Upper lobe of left lung (tissue), 6 donors: ENCODE data around the gene ULBP1. TPM values are rescaled to one million over a fixed set of nuclear protein-coding genes. Genes with fewer than 3 reads are reported as not detected.
A peak's percentile ranks its signal among the peaks of the same experiment; 100 is the strongest.
"Not testable (repeated sequence)": the region's sequence is repeated elsewhere in the genome, so short reads cannot be mapped to it uniquely, and the experiment has no call there.

ENCODE experiments used
- ATAC-seq, 2 donors: fragments of 200-7000 bp; cut with Tn5 transposase; one replicate each; pipeline ENCODE4 v1.9.1; 2022; ENCODE audit warnings: mild to moderate bottlenecking in 2 of 2, moderate library complexity in 2 of 2; ENCODE audit not compliant: low FRiP score in 2 of 2
- DNase-seq, 2 donors: peaks; one replicate each; pipeline ENCODE4 v3.0.0-alpha.2; 2019 to 2020
- H3K27ac ChIP-seq, 4 donors: fragments of 200-600 bp; sonication (generic); one replicate each; pipeline ENCODE4 v1.5.1; 2016 to 2019
- H3K27me3 ChIP-seq, 4 donors: fragments of 200-600 bp; sonication (generic); one replicate each; pipeline ENCODE4 v1.5.1; 2017 to 2019
- H3K36me3 ChIP-seq, 4 donors: fragments of 200-600 bp; sonication (generic); one replicate each; pipeline ENCODE4 v1.5.1; 2016 to 2019
- H3K4me1 ChIP-seq, 4 donors: fragments of 200-600 bp; sonication (generic); one replicate each; pipeline ENCODE4 v1.5.1; 2018 to 2019
- H3K4me3 ChIP-seq, 4 donors: fragments of 200-600 bp; sonication (generic); one replicate each; pipeline ENCODE4 v1.5.1; 2017 to 2019; ENCODE audit warnings: mild to moderate bottlenecking in 2 of 4, moderate library complexity in 1 of 4
- H3K9me3 ChIP-seq, 4 donors: fragments of 200-600 bp; sonication (generic); one replicate each; pipeline ENCODE4 v1.5.1; 2018 to 2019
- EP300 ChIP-seq, 4 donors: sonication (generic); formaldehyde crosslinking; IDR thresholded peaks; one replicate each; pipeline ENCODE4 v1.5.1; 2017; ENCODE audit warnings: antibody characterized with exemption in 4 of 4, control low read depth in 2 of 4
- POLR2A ChIP-seq, 4 donors: fragments of 450-650 bp; IDR thresholded peaks; one replicate each; pipeline ENCODE4 v1.5.1; 2016 to 2017; ENCODE audit warnings: antibody characterized with exemption in 4 of 4, mild to moderate bottlenecking in 2 of 4
- POLR2AphosphoS5 ChIP-seq, 2 donors: sonication (generic); formaldehyde crosslinking; IDR thresholded peaks; one replicate each; pipeline ENCODE4 v1.5.1; 2017; ENCODE audit warnings: antibody characterized with exemption in 2 of 2
- WGBS, 2 donors: methylation state at CpG; one replicate each; pipeline ENCODE4 v1.1.5; 2017 to 2018; 5-methylcytosine and 5-hydroxymethylcytosine counted together
- total RNA-seq, 6 donors: library from RNA; depleted of rRNA in 4 of 6; stranded (reverse); fragments of >200 nt in 4 of 6; gene quantifications; one replicate each; pipeline versions ENCODE4 v1.1.0 to v1.2.1, GENCODE V29; 2016 to 2021
- TF ChIP-seq, protein P1 (sequence below), 6 experiments: fragments of 450-650 bp in 4 of 6; fragments of 200-600 bp in 2 of 6; sonication (generic) in 2 of 6; IDR thresholded peaks; one replicate each; pipeline ENCODE4 v1.5.1; 2016 to 2019; ENCODE audit warnings: antibody characterized with exemption in 6 of 6
- donor health status: DM: no; HTN: no; CAD: no; lungs with moderate emphysema.
- donor health status: DM: no; HTN: yes; CAD: no; lungs with severe emphysema.

Gene ULBP1
- total RNA-seq, 6 donors from 2014 or later = under 0.01 to 1.6 (median 0.80) TPM

DNA sequence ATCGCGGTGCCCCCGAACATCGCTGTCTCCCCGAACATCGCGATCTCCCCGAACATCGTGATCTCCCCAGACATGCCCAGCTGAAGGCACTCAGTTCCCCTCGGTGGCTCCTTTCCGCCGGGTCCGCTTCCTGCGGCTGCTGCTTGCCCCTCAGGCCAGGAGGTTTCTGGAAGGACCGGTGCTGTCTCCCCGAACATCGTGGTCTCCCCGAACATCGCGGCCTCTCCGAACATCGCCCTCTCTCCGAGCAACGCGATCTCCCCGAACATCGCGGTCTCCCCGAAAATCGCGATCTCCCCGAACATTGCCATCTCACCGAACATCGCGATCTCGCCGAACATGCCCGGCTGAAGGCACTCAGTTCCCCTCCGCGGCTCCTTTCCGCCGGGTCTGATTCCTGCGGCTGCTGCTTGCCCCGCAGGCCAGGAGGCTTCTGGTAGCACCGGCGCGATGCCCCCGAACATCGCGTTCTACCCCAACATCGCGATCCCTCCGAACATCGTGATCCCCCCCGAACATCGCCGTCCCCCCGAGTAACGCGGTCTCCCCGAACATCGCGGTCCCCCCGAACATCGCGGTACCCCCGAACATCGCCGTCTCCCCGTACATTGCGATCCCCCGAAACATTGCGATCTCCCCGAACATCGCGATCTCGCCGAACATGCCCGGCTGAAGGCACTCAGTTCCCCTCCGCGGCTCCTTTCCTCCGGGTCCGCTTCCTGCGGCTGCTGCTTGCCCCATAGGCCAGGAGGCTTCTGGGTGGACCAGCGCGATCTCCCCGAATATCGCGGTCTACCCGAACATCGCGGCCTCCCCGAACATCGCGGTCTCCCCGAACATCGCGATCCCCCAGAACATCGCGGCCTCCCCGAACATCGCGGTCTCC, 808 bp downstream of the ULBP1 start:
- Histone ChIP-seq H3K27me3 (peaks cover 0 to 26% (median 13%) of the 10 kb centered on the region in 4 donors), H3K4me3 (peak overlapping the region; percentile 23 to 60 (median 54)), H3K27ac (peak overlapping the region in 3 of 4 donors; percentile 1 to 55 (median 30)), H3K4me1 (peaks cover 22 to 28% (median 25%) of the 10 kb centered on the region in 4 donors), H3K9me3 (no peaks in the 10 kb centered on the region), H3K36me3 (no peaks in the 10 kb centered on the region)
- ATAC-seq (peak in 1 of 2 donors; percentile 2), DNase-seq (peak in 1 of 2 donors; percentile 64)
- WGBS, 2 donors = 2 to 4% methylated on average over 29 to 91 of the region's 103 CpGs
- TF ChIP-seq EP300 (IDR thresholded peaks at IDR 0.05) (no peak), POLR2AphosphoS5 (IDR thresholded peaks at IDR 0.05) (no peak), POLR2A (IDR thresholded peaks at IDR 0.05) (no peak)
- TF ChIP-seq, protein P1, sequence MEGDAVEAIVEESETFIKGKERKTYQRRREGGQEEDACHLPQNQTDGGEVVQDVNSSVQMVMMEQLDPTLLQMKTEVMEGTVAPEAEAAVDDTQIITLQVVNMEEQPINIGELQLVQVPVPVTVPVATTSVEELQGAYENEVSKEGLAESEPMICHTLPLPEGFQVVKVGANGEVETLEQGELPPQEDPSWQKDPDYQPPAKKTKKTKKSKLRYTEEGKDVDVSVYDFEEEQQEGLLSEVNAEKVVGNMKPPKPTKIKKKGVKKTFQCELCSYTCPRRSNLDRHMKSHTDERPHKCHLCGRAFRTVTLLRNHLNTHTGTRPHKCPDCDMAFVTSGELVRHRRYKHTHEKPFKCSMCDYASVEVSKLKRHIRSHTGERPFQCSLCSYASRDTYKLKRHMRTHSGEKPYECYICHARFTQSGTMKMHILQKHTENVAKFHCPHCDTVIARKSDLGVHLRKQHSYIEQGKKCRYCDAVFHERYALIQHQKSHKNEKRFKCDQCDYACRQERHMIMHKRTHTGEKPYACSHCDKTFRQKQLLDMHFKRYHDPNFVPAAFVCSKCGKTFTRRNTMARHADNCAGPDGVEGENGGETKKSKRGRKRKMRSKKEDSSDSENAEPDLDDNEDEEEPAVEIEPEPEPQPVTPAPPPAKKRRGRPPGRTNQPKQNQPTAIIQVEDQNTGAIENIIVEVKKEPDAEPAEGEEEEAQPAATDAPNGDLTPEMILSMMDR (IDR thresholded peaks at IDR 0.05) = no peak

DNA sequence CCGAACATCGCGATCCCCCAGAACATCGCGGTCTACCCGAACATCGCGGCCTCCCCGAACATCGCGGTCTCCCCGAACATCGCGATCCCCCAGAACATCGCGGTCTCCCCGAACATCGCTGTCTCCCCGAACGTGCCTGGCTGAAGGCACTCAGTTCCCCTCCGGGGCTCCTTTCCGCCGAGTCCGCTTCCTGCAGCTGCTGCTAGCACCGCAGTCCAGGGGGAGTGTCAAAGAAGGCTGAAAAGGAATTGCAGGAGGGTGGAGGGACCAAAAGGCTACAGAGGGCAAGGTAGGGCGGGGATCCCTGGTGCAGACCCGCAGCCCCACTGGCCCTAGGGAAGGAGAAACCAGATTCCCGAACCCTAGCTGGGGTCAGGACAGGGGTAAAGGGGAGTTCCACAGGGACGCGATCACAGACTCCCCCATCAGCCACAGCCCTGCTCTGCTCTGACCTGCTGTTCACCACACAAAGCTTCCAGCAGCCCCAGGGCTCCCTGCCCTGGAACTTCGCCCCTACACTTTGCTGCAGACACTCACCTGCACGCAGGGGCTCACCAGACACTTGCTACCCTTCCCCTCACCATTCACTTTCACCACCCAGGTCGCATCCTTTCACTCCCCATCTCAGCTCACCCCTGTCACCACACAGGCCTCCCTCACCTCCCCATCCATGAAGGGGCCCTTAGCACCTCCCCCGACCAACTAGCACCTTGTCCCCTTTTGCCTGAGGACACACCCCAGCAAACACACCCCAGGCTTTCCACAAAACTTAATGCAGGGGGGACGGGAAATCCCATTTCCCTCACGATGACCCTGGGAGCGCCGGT, 1.7 kb downstream of the ULBP1 start:
- TF ChIP-seq POLR2A (IDR thresholded peaks at IDR 0.05) = no peak
- no peak for TF ChIP-seq POLR2AphosphoS5 (IDR thresholded peaks at IDR 0.05)
- TF ChIP-seq, protein P1 (IDR thresholded peaks at IDR 0.05) = no peak
- Histone ChIP-seq H3K4me3 (peak overlapping the region in 3 of 4 donors; percentile 48 to 60 (median 59)), H3K27ac (no peak overlapping the region), H3K27me3 (peaks cover 0 to 26% (median 13%) of the 10 kb centered on the region in 4 donors), H3K4me1 (peaks cover 22 to 28% (median 25%) of the 10 kb centered on the region in 4 donors), H3K36me3 (no peaks in the 10 kb centered on the region), H3K9me3 (no peaks in the 10 kb centered on the region)
- no peak for DNase-seq
- no peak for ATAC-seq
- 21 to 29% methylated on average over 18 to 34 of the region's 38 CpGs for WGBS, 2 donors

DNA sequence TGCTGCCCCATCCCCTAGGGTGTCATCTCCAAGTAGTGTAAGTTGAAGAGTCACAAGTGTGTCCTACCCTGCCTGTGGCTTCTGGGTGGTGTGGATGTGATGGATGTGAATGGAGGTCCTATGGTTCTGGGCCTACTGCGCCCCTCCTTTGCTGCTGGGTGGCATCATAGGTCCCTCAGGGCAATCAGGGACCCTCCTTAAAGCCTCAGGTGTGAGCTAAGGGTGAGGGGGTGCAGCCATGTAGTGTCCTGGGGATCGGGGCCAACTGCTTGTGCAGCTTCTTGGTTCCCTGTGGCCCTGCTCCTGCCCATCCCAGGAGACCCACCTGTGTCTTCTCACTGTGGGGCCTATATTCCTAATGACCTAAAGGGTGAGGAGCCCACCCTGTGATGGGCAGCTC, 2.6 kb downstream of the ULBP1 start:
- not testable (repeated sequence) for H3K27ac ChIP-seq, H3K36me3 ChIP-seq, H3K4me3 ChIP-seq, ATAC-seq, H3K9me3 ChIP-seq, DNase-seq
- H3K4me1 ChIP-seq = peaks cover 22 to 28% (median 25%) of the 10 kb centered on the region in 4 donors
- peaks cover 0 to 26% (median 13%) of the 10 kb centered on the region in 4 donors for H3K27me3 ChIP-seq
- 90% methylated on average over 1 of the region's 2 CpGs; no CpG with 5 or more reads in 1 of the 2 donors for WGBS, 2 donors

DNA sequence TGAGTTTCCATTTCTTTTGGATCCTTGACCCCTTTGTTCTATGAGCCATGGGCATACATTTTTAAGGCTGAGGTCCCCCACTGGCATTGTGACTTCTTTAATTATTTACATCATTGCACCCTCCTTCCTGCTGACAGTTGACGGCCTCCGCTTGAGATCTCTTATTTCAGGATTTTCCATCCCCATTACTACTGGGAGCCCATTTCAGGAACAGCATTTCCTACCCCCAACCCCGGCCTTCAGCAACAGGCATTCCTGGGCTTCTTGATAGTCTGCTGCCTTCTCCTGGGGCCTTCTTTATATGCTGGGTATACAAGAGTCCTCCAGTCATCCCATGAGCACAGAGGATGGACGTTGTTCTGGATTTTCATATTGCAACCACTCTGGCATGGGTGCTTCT, 3.8 kb downstream of the ULBP1 start:
- TF ChIP-seq POLR2A (IDR thresholded peaks at IDR 0.05) (no peak), EP300 (IDR thresholded peaks at IDR 0.05) (no peak), POLR2AphosphoS5 (IDR thresholded peaks at IDR 0.05) (no peak)
- TF ChIP-seq, protein P1 (IDR thresholded peaks at IDR 0.05) = no peak
- no peak for ATAC-seq
- Histone ChIP-seq H3K4me1 (peaks cover 22 to 28% (median 25%) of the 10 kb centered on the region in 4 donors), H3K36me3 (no peaks in the 10 kb centered on the region), H3K27ac (no peak overlapping the region), H3K4me3 (no peak overlapping the region), H3K9me3 (no peaks in the 10 kb centered on the region), H3K27me3 (peaks cover 0 to 26% (median 13%) of the 10 kb centered on the region in 4 donors)
- DNase-seq = no peak
- 86 to 91% methylated on average over 4 of the region's 4 CpGs for WGBS, 2 donors

DNA sequence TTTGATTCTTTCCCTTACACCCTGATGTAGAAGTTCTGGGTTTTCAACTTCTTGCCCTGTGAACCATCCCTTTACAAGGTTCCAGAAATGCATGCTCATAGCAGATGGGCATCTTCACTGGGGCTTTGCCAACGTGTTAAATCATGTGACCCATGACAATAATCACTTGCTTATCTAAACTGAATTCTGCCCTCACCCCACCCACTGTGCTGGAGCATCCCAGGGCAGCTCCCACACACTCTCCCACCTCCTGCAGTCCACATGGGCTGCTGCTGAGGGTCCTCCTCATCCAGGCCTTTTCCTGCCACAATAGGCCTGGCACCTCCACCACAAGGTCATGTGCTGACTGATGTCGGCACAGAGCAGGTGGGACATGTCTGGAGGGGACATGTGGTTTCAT, 4.3 kb downstream of the ULBP1 start:
- DNase-seq = peak in 1 of 2 donors; percentile 7
- not testable (repeated sequence) for ATAC-seq, H3K4me3 ChIP-seq, H3K27ac ChIP-seq, H3K9me3 ChIP-seq, H3K36me3 ChIP-seq
- 51 to 65% methylated on average over 2 of the region's 2 CpGs for WGBS, 2 donors
- H3K27me3 ChIP-seq = peaks cover 0 to 25% (median 13%) of the 10 kb centered on the region in 4 donors
- peaks cover 21 to 26% (median 23%) of the 10 kb centered on the region in 4 donors for H3K4me1 ChIP-seq

DNA sequence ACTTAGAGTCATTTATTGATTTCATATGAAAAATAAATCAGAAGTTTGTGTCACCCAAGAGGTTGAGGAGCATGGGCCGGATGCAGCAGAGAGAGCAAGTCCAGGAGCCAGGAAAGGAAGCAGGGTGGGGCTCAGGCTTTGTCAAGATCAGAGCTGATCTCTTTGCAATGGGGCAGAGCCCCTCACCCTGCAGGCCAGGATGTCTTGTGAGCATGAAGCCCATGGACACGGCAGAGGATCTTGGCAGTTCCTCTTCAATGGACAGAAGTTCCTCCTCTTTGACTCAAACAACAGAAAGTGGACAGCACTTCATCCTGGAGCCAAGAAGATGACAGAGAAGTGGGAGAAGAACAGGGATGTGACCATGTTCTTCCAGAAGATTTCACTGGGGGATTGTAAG, 5.2 kb downstream of the ULBP1 start:
- not testable (repeated sequence) for H3K9me3 ChIP-seq, ATAC-seq, H3K36me3 ChIP-seq, H3K27ac ChIP-seq, DNase-seq, H3K4me3 ChIP-seq
- WGBS, 2 donors = 66 to 81% methylated on average over 2 of the region's 2 CpGs
- peaks cover 15 to 17% (median 17%) of the 10 kb centered on the region in 4 donors for H3K4me1 ChIP-seq
- peaks cover 0 to 20% (median 13%) of the 10 kb centered on the region in 4 donors for H3K27me3 ChIP-seq
